ENCODE results near the gene TPM1. TPM values are rescaled to one million over a fixed set of nuclear protein-coding genes. Genes with fewer than 3 reads are reported as not detected.

Gene TPM1
- total RNA-seq, 1 donor from 2014 or later, result 67.5 TPM

- H3K9me3 Mint-ChIP-seq, result peaks cover 4% of the 10 kb centered on the region
- H3K27me3 Mint-ChIP-seq (ENCODE audit: low read depth), result no peaks in the 10 kb centered on the region
- H3K36me3 Mint-ChIP-seq (ENCODE audit: low read depth), result no peaks in the 10 kb centered on the region
- TF ChIP-seq CTCF (conservative IDR thresholded peaks at IDR 0.05), result no peak
- DNase-seq (ENCODE audit: low read depth, low spot score), result no peak
- H3K4me1 Mint-ChIP-seq, result no peaks in the 10 kb centered on the region
- no peak overlapping the region for H3K27ac Mint-ChIP-seq (ENCODE audit: unreplicated experiment)
- no peak overlapping the region for H3K4me3 Mint-ChIP-seq
Measured at GRCh38 chr15:63022663-63023062, 19.9 kb upstream of the TPM1 start.

- Mint-ChIP-seq H3K4me3 (no peak overlapping the region), H3K27me3 (ENCODE audit: low read depth) (no peaks in the 10 kb centered on the region), H3K27ac (ENCODE audit: unreplicated experiment) (no peak overlapping the region), H3K36me3 (ENCODE audit: low read depth) (no peaks in the 10 kb centered on the region), H3K9me3 (peaks cover 2% of the 10 kb centered on the region), H3K4me1 (peaks cover 1% of the 10 kb centered on the region)
- TF ChIP-seq CTCF (conservative IDR thresholded peaks at IDR 0.05), result no peak
- DNase-seq (ENCODE audit: low read depth, low spot score), result no peak
Measured at GRCh38 chr15:63023351-63023945, 19.1 kb upstream of the TPM1 start.

- no peak overlapping the region for H3K27ac Mint-ChIP-seq (ENCODE audit: unreplicated experiment)
- peaks cover 5% of the 10 kb centered on the region for H3K9me3 Mint-ChIP-seq
- no peak for DNase-seq (ENCODE audit: low read depth, low spot score)
- no peaks in the 10 kb centered on the region for H3K36me3 Mint-ChIP-seq (ENCODE audit: low read depth)
- no peaks in the 10 kb centered on the region for H3K27me3 Mint-ChIP-seq (ENCODE audit: low read depth)
- no peak overlapping the region for H3K4me3 Mint-ChIP-seq
- TF ChIP-seq CTCF (conservative IDR thresholded peaks at IDR 0.05), result no peak
- peaks cover 9% of the 10 kb centered on the region for H3K4me1 Mint-ChIP-seq
Measured at GRCh38 chr15:63025460-63025859, 17.1 kb upstream of the TPM1 start.

- no peak for DNase-seq (ENCODE audit: low read depth, low spot score)
- H3K36me3 Mint-ChIP-seq (ENCODE audit: low read depth), result no peaks in the 10 kb centered on the region
- no peak for TF ChIP-seq CTCF (conservative IDR thresholded peaks at IDR 0.05)
- H3K4me3 Mint-ChIP-seq, result no peak overlapping the region
- H3K9me3 Mint-ChIP-seq, result peaks cover 5% of the 10 kb centered on the region
- H3K27me3 Mint-ChIP-seq (ENCODE audit: low read depth), result no peaks in the 10 kb centered on the region
- H3K27ac Mint-ChIP-seq (ENCODE audit: unreplicated experiment), result no peak overlapping the region
- peaks cover 9% of the 10 kb centered on the region for H3K4me1 Mint-ChIP-seq
Measured at GRCh38 chr15:63027646-63028045, 14.9 kb upstream of the TPM1 start.

- TF ChIP-seq CTCF (conservative IDR thresholded peaks at IDR 0.05), result no peak
- DNase-seq (ENCODE audit: low read depth, low spot score), result no peak
- Mint-ChIP-seq H3K4me1 (peaks cover 9% of the 10 kb centered on the region), H3K27me3 (ENCODE audit: low read depth) (no peaks in the 10 kb centered on the region), H3K9me3 (peaks cover 5% of the 10 kb centered on the region), H3K36me3 (ENCODE audit: low read depth) (no peaks in the 10 kb centered on the region), H3K27ac (ENCODE audit: unreplicated experiment) (no peak overlapping the region), H3K4me3 (no peak overlapping the region)
Measured at GRCh38 chr15:63028442-63029110, 14.0 kb upstream of the TPM1 start.
